Right renal pelvis (tissue), 4 donors: Measurements from ENCODE around the gene PTRH1. TPM values are rescaled to one million over a fixed set of nuclear protein-coding genes. Genes with fewer than 3 reads are reported as not detected.

Experiments
- DNase-seq, 4 donors: peaks; one replicate each; pipeline ENCODE4 v3.0.0-alpha.2; 2013; ENCODE audit warnings: low read depth in 4 of 4, low spot score in 3 of 4, missing footprints in 1 of 4
- polyA plus RNA-seq, 4 donors: library from polyadenylated mRNA; unstranded; fragments of 120-200 nt; gene quantifications; one replicate each; pipeline ENCODE4 v1.2.1, GENCODE V29; 2013; ENCODE audit not compliant: insufficient read length in 4 of 4

The PTRH1 gene
- polyA plus RNA-seq, 4 donors = 8.9 to 16.3 (median 9.5) TPM

DNA sequence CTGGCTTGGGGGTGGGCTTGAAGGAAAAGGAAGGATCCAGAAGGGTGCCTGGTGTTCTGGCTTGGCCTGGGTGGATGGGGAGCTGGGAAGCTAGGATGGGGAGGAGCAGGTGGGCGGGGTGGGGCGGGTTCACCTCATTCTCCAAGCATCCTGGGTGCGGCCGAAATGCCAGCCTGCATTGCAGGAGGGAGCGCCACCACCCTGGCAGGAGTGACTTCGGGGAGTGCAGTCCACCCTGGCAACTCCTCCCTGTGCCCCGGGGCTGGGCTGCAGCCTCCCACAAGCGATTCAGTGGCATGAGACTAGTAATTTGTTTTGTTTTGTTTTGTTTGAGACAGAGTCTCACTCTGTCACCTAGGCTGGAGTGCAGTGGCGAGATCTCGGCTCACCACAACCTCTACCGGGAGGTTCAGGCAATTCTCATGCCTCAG, 5.9 kb upstream of the PTRH1 start:
- no peak for DNase-seq

- DNase-seq = no peak
Observed at GRCh38 chr9:127720865-127721227, 5.4 kb upstream of the PTRH1 start.

GRCh38 chr9:127720031-127720864, 4.8 kb upstream of the PTRH1 start:
- DNase-seq = no peak

DNA sequence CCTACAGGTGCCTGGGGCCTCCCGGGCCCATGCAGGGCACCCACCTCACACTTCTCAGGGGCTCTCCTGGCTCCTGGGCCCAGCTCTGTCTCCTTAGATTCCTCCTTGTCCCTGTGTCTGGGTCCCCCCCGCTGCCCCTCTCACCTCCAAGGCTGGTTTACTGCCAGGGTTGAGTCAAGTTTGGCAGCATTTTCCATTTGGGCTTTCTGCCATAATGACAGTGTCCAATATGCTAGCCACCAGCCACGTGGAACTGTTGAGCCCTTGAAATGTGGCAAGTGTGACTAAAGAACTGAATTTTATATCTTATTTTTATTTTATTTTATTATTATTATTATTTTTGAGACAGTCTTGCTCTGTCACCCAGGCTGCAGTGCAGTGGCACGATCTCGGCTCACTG, 2.3 kb upstream of the PTRH1 start:
- DNase-seq = no peak

DNA sequence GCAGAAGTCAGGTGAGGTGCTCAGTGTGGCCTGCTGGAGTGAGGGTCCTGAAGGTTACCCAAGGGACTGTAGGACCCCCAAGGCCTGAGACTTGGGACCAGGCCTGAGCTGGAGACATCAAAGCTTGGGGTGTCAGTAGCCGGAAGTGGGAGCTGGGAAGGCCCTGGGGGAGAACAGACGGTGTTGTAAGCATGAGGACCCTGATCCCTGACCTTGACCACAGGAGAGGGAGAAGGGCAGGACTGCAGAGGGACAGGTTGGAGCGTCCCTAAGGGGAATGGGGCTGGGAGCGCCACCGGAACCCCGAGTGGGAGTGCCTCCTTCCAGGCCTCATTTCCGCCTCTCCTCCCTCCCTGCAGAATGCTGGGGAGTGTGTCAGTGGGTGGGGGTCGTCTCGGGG, 949 bp upstream of the PTRH1 start:
- no peak for DNase-seq

- DNase-seq = no peak
Observed at GRCh38 chr9:127714951-127715469, 453 bp downstream of the PTRH1 start.

- DNase-seq = no peak
Observed at GRCh38 chr9:127714020-127714750, 1.3 kb downstream of the PTRH1 start.

- DNase-seq = no peak
Observed at GRCh38 chr9:127712867-127713266, 2.6 kb downstream of the PTRH1 start.

GRCh38 chr9:127712371-127712770, 3.1 kb downstream of the PTRH1 start:
- no peak for DNase-seq

DNA sequence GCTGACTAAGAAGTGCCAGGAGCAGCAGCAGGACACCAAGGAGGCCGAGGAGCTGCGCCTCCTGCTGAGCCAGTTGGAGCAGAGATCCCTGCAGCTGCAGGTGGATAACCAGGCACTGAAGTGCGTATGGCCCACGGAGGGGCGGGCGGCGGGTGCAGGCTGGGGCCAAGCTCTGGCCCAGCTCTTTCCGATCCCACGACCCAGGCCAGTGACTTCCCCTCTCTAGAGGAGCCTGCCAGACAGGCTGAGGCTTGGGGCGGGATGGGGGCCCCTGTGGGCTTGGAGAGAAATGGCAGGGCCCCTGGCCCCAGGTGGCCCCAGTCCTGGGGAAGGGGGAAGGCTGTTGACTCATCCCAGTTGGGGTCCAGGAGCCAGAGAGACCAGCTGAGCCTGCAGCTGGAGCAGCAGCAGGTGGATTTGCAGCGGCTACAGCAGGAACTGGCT, 3.6 kb downstream of the PTRH1 start:
- DNase-seq = no peak

- no peak for DNase-seq
Observed at GRCh38 chr9:127711226-127711701, 4.2 kb downstream of the PTRH1 start.

GRCh38 chr9:127710204-127710783, 5.2 kb downstream of the PTRH1 start:
- no peak for DNase-seq

- DNase-seq = no peak
Observed at GRCh38 chr9:127708952-127709587, 6.4 kb downstream of the PTRH1 start.

DNA sequence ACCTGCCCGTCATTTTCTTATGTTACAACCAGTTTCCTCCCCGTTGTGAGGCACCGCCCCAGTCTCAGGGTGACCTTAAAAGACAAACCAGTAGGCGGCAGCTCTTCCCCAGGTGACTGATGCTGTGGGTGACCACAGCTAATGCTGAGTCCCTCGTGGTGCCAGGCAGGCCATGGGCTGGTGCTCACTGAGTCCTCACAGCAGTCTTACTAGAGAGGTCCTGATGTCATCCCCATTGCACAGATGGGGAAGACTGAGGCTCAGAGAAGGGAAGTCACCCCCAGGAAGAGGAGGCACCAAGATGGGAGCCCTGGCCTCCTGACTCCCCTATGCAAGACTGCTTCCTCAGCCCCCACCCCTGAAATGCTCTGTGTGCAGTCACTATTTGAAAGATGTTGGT, 7.7 kb downstream of the PTRH1 start:
- no peak for DNase-seq

GRCh38 chr9:127706836-127707241, 8.6 kb downstream of the PTRH1 start, which contains the start of gene CFAP157:
Gene CFAP157, plus strand, starts transcription at chr9:127706988. Its CDS starts 44 bp downstream, at chr9:127707032.
- no peak for DNase-seq

GRCh38 chr9:127705577-127706379, 9.7 kb downstream of the PTRH1 start:
- no peak for DNase-seq

- no peak for DNase-seq
Observed at GRCh38 chr9:127703289-127703946, 12.0 kb downstream of the PTRH1 start.

- DNase-seq = no peak
Observed at GRCh38 chr9:127700594-127701255, 14.7 kb downstream of the PTRH1 start.

- no peak for DNase-seq
Observed at GRCh38 chr9:127700140-127700539, 15.3 kb downstream of the PTRH1 start.
